HL-60 (cell line): ENCODE data around the gene IBTK.

ENCODE experiments used
- DNase-seq, 2 experiments: peaks; one replicate each; pipeline ENCODE4 v3.0.0-alpha.2; 2010 to 2020; ENCODE audit warnings: low read depth in 1 of 2, low spot score in 1 of 2
- H3K27ac ChIP-seq: fragments of 250-450 bp; sonication (Bioruptor Pico); replicated peaks from 2 replicates; pipeline ENCODE4 v1.5.1; 2020; ENCODE audit warnings: mild to moderate bottlenecking, moderate library complexity
- H3K27me3 ChIP-seq: fragments of 250-450 bp; sonication (Bioruptor Pico); 2 replicates; pipeline ENCODE4 v1.5.1; 2021; ENCODE audit warnings: mild to moderate bottlenecking, moderate library complexity; ENCODE audit not compliant: insufficient read depth, poor library complexity, severe bottlenecking
- H3K4me3 ChIP-seq: replicated peaks from 2 replicates; pipeline ENCODE4 v1.5.1; 2011; ENCODE audit warnings: mild to moderate bottlenecking, control low read depth, low read length; ENCODE audit not compliant: insufficient read depth
- CTCF ChIP-seq: IDR thresholded peaks from one replicate; pipeline ENCODE4 v1.5.1; 2011; ENCODE audit warnings: low read length, control low read depth, inconsistent platforms; ENCODE audit not compliant: insufficient read depth
- GABPA ChIP-seq: IDR thresholded peaks from 2 replicates; pipeline ENCODE4 v1.6.1; 2012; ENCODE audit warnings: low read depth
- POLR2AphosphoS5 ChIP-seq: IDR thresholded peaks from 2 replicates; pipeline ENCODE4 v1.6.1; 2012; ENCODE audit warnings: low read depth
- REST ChIP-seq: IDR thresholded peaks from 2 replicates; pipeline ENCODE4 v1.6.1; 2012; ENCODE audit warnings: low read depth; ENCODE audit not compliant: insufficient replicate concordance
- SPI1 ChIP-seq: IDR thresholded peaks from 2 replicates; pipeline ENCODE4 v1.6.1; 2012; ENCODE audit warnings: low read depth, mild to moderate bottlenecking, borderline replicate concordance

Gene IBTK

GRCh38 chr6:82178077-82178758 is 69.3 kb downstream of the IBTK start:
- no peak for DNase-seq
- no peaks in the 10 kb centered on the region for H3K27me3 ChIP-seq
- H3K4me3 ChIP-seq, result no peak overlapping the region
- H3K27ac ChIP-seq, result no peak overlapping the region
- TF ChIP-seq REST, result no peak

GRCh38 chr6:82176616-82177015 is 70.9 kb downstream of the IBTK start:
- Histone ChIP-seq H3K27ac (no peak overlapping the region), H3K4me3 (no peak overlapping the region), H3K27me3 (no peaks in the 10 kb centered on the region)
- DNase-seq, result no peak
- TF ChIP-seq GABPA, result no peak
- TF ChIP-seq SPI1, result no peak
- no peak for TF ChIP-seq REST
- no peak for TF ChIP-seq POLR2AphosphoS5
- TF ChIP-seq CTCF, result no peak

- H3K27me3 ChIP-seq, result no peaks in the 10 kb centered on the region
- TF ChIP-seq SPI1, result no peak
- no peak for TF ChIP-seq REST
- TF ChIP-seq POLR2AphosphoS5, result no peak
- TF ChIP-seq GABPA, result no peak
- no peak for TF ChIP-seq CTCF
- H3K27ac ChIP-seq, result no peak overlapping the region
Measured at GRCh38 chr6:82172594-82172993, 75.0 kb downstream of the IBTK start.

More at GRCh38 chr6:82172594-82172993, 75.0 kb downstream of the IBTK start:
- no peak overlapping the region for H3K4me3 ChIP-seq
- no peak for DNase-seq
